Kidney (tissue), 14 donors: ENCODE results near the gene PPP1R3G. TPM values are rescaled to one million over a fixed set of nuclear protein-coding genes. Genes with fewer than 3 reads are reported as not detected.
"Not testable (repeated sequence)": the region's sequence is repeated elsewhere in the genome, so short reads cannot be mapped to it uniquely, and the experiment has no call there.

Experiments
- DNase-seq, 5 donors: peaks; one replicate each; pipeline ENCODE4 v3.0.0-alpha.2; 2013 to 2020
- FAIRE-seq: peaks from 2 replicates; lab custom pipeline; 2012; peaks lifted over from hg19 to GRCh38; lab: Jason Lieb, UNC
- H3K27ac ChIP-seq, 2 donors: one replicate each; pipeline ENCODE4 v1.7.0; 2013; ENCODE audit warnings: low read depth in 2 of 2, low read length in 2 of 2, inconsistent platforms in 1 of 2
- H3K27me3 ChIP-seq: one replicate; pipeline ENCODE4 v1.7.1; 2013; ENCODE audit warnings: low read length, inconsistent platforms; ENCODE audit not compliant: control insufficient read depth, insufficient read depth
- H3K36me3 ChIP-seq, 3 donors: one replicate each; pipeline versions ENCODE4 v1.7.0 to v1.7.1; 2013; ENCODE audit warnings: low read length in 3 of 3, control low read depth in 1 of 3, inconsistent platforms in 1 of 3; ENCODE audit not compliant: insufficient read depth in 3 of 3, control insufficient read depth in 2 of 3
- H3K4me1 ChIP-seq, 3 donors: one replicate each; pipeline versions ENCODE4 v1.7.0 to v1.7.1; 2013; ENCODE audit warnings: low read length in 3 of 3, inconsistent platforms in 1 of 3, low read depth in 1 of 3; ENCODE audit not compliant: control insufficient read depth in 2 of 3, insufficient read depth in 2 of 3
- H3K4me3 ChIP-seq, 3 donors: one replicate each; pipeline versions ENCODE4 v1.7.0 to v1.8.1; 2013; ENCODE audit warnings: low read length in 3 of 3, control low read depth in 1 of 3, inconsistent platforms in 1 of 3
- H3K9ac ChIP-seq, 3 donors: one replicate each; pipeline versions ENCODE4 v1.7.0 to v1.7.1; 2013; ENCODE audit warnings: low read length in 3 of 3, control low read depth in 1 of 3, inconsistent platforms in 1 of 3
- H3K9me3 ChIP-seq, 3 donors: one replicate each; pipeline versions ENCODE4 v1.7.0 to v1.7.1; 2013; ENCODE audit warnings: low read length in 3 of 3, control low read depth in 1 of 3, inconsistent platforms in 1 of 3; ENCODE audit not compliant: control insufficient read depth in 2 of 3, insufficient read depth in 1 of 3
- intact Hi-C: fragments of 100-400 bp; cut with DNase I; formaldehyde crosslinking; loops from one replicate; pipeline ENCODE4 v1.11.1; 2022
- polyA plus RNA-seq: library from polyadenylated mRNA; stranded (reverse); fragments of 350-450 nt; fragmentation: Illumina TruSeq; extraction: RNeasy Lipid Tissue Mini Kit (QIAGEN cat#74804); gene quantifications from one replicate; pipeline ENCODE4 v1.2.3, GENCODE V29; 2014; ENCODE audit warnings: low read depth, low replicate concordance; ENCODE audit not compliant: insufficient read depth
- total RNA-seq: library from RNA; stranded (reverse); fragmentation: NEBNext Ultra II Directional; extraction: Animal tissue kit (Norgen Biotek cat#: 25700); gene quantifications from one replicate; pipeline ENCODE4 v1.2.1, GENCODE V29; 2021
- TF ChIP-seq, protein P1 (sequence below): IDR thresholded peaks from 3 replicates; pipeline ENCODE4 v1.5.1; 2012; ENCODE audit warnings: mild to moderate bottlenecking, moderate library complexity, borderline replicate concordance; ENCODE audit not compliant: insufficient read depth; ENCODE audit errors: extremely low read depth
- donor health status: control.
- donor health status: control.
- donor health status: control.
- donor health status: control.
- donor health status: control.
- donor health status: DM: yes; HTN: yes; CAD: no.
- donor health status: Normal renal cell carcinoma (clear cell type).

Gene PPP1R3G
- total and polyA plus RNA-seq, 2 donors from 2014 or later: 0.49 to 1.9 TPM

DNA sequence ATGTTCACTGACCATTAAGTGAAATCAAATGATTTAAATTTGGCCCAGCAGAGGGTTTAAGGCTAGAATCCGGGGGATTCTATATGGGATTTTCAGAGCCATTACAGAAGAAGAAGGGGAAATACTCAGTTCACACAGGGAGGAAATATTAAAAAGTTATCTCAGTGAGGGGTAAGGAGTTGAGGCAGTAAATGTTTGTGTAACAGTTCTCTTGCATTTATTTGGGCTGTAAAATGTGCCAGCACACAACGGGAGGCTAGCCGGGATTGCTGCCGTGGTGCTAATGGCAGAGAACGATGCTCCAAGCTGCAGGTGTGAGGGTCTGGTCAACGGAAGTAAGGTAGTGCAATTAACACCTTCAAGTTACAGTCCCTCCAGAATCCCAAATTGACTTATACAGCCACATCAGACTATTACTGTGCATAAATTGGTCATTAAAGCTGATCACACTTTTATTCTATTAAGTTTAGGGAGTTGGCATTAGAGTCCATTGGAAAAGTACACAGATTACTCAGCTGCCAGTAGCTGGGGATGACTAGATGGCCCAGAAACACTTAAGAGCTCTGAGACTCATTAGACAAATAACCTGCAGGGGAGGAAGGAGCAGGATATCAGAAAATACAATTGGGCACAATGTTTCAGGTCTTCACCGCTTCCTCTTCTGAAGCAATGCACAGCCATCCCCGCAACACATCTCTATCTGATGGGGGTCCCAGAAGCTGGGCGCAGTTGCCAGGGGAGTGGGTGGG lies 31.3 kb downstream of the PPP1R3G start:
- DNase-seq: no peak
- Histone ChIP-seq H3K9ac (no peak overlapping the region), H3K27me3 (no peaks in the 10 kb centered on the region), H3K36me3 (no peaks in the 10 kb centered on the region), H3K4me3 (no peak overlapping the region), H3K9me3 (no peaks in the 10 kb centered on the region), H3K27ac (no peak overlapping the region), H3K4me1 (no peaks in the 10 kb centered on the region)
- FAIRE-seq: no peak
- intact Hi-C loops: no loop called here
- TF ChIP-seq, protein P1, sequence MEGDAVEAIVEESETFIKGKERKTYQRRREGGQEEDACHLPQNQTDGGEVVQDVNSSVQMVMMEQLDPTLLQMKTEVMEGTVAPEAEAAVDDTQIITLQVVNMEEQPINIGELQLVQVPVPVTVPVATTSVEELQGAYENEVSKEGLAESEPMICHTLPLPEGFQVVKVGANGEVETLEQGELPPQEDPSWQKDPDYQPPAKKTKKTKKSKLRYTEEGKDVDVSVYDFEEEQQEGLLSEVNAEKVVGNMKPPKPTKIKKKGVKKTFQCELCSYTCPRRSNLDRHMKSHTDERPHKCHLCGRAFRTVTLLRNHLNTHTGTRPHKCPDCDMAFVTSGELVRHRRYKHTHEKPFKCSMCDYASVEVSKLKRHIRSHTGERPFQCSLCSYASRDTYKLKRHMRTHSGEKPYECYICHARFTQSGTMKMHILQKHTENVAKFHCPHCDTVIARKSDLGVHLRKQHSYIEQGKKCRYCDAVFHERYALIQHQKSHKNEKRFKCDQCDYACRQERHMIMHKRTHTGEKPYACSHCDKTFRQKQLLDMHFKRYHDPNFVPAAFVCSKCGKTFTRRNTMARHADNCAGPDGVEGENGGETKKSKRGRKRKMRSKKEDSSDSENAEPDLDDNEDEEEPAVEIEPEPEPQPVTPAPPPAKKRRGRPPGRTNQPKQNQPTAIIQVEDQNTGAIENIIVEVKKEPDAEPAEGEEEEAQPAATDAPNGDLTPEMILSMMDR: no peak

DNA sequence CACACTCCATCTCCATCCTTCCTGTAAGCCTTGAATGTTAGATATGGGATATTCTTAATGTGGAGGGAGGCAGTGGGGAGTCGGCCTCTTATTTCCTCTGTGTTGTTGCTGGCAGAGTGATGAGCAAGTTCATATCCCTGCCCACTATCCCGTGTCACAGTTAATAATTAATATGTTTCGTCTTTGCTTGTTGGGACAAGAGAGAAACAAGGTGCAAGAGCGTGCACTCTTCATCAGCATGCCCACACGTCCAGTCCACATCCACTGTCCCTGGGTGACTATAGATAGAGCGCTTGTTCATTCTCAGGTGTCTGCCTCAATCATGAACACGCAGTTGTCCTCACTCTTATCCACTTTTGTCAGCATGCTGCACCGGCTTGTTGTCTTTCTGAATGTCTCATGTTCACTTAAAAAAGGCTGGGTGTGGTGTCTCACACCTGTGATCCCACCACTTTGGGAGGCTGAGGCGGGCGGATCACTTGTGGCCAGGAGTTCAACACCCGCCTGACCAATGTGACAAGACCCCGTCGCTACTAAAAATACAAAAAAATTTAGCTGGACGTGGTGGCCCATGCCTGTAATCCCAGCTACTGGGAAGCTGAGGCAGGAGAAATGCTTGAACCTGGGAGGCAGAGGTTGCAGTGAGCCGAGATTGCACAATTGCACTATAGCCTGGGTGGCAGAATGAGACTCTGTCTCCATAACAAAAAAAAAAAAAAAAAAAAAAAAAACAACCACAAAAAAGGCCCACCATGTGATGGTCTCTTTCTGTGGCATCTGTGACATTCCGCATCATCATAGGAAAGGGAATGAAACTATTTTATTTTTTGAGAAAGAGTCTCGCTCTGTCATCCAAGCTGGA lies 34.2 kb downstream of the PPP1R3G start:
- TF ChIP-seq, protein P1: no peak
- intact Hi-C loops: no loop called here
- H3K36me3 ChIP-seq: no peaks in the 10 kb centered on the region
- H3K4me1 ChIP-seq: no peaks in the 10 kb centered on the region
- no peak for FAIRE-seq
- no peaks in the 10 kb centered on the region for H3K27me3 ChIP-seq
- no peak overlapping the region for H3K27ac ChIP-seq
- no peak overlapping the region for H3K4me3 ChIP-seq
- no peak overlapping the region for H3K9ac ChIP-seq
- no peak for DNase-seq
- H3K9me3 ChIP-seq: no peaks in the 10 kb centered on the region

- H3K9ac ChIP-seq: no peak overlapping the region
- no peak for DNase-seq
- no peaks in the 10 kb centered on the region for H3K36me3 ChIP-seq
- TF ChIP-seq, protein P1: no peak
- no peak for FAIRE-seq
- H3K27me3 ChIP-seq: no peaks in the 10 kb centered on the region
- no peak overlapping the region for H3K4me3 ChIP-seq
- H3K9me3 ChIP-seq: no peaks in the 10 kb centered on the region
- H3K4me1 ChIP-seq: no peaks in the 10 kb centered on the region
- no peak overlapping the region for H3K27ac ChIP-seq
- intact Hi-C loops: no loop called here
Observed at GRCh38 chr6:5120011-5120410, 34.9 kb downstream of the PPP1R3G start.

DNA sequence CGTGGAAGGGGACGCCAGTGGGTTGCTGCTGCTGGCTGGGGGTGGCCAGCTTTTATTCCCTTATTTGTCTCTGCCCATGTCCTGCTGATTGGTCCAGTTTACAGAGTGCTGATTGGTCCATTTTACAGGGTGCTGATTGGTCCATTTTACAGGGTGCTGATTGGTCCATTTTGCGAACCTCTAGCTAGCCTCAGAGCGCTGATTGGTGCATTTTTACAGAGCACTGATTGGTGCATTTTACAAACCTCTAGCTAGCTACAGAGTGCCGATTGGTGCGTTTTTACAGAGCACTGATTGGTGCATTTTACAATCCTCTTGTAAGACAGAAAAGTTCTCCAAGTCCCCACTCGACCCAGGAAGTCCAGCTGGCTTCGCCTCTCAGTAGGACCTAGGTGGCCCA lies 35.4 kb downstream of the PPP1R3G start:
- intact Hi-C loops: not testable (repeated sequence)

More for the DNA sequence above, 35.4 kb downstream of the PPP1R3G start:
- not testable (repeated sequence) for H3K27ac ChIP-seq, DNase-seq, H3K4me1 ChIP-seq, H3K27me3 ChIP-seq, H3K9me3 ChIP-seq, H3K9ac ChIP-seq, H3K4me3 ChIP-seq, H3K36me3 ChIP-seq, FAIRE-seq
